GM12878 (cell line): ENCODE measurements around the gene TAPBPL.

Experiments
- SMARCA5 ChIP-seq: fragments of 450-650 bp; IDR thresholded peaks from 2 replicates; pipeline ENCODE4 v1.6.1; 2017; ENCODE audit warnings: mild to moderate bottlenecking
- SMC3 ChIP-seq: IDR thresholded peaks from 2 replicates; pipeline ENCODE4 v1.6.1; 2011; ENCODE audit warnings: low read length, improper control_type of control experiment, borderline replicate concordance
- TCF12 ChIP-seq: IDR thresholded peaks from 2 replicates; pipeline ENCODE4 v1.6.1; 2011; ENCODE audit warnings: low read depth, mild to moderate bottlenecking, low read length

DNA sequence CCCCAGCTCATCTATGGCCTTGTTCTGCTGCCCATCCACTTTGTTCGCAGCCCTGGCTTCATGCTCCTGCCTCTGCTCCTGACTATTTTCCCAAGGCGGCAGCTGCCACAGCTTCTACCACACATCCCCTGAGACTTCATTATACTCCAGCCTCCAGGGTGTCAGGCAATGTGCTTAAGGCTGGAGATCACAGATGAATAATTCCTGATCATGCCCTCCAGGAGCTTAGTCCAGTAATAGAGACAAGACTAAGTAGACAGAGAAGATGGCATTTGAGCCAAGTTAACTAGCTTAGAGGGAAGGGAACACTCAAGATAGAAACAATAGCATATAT is 7.1 kb downstream of the TAPBPL start:
- TF ChIP-seq TCF12 (no peak), SMARCA5 (no peak), SMC3 (no peak)
